ENCODE data around the gene KRT75.

The KRT75 gene

GRCh38 chr12:52401926-52402325 lies 32.2 kb downstream of the KRT75 start:
- no peak for DNase-seq (ENCODE audit: low spot score)
- Mint-ChIP-seq H3K4me3 (no peak overlapping the region), H3K27ac (no peak overlapping the region), H3K9me3 (no peaks in the 10 kb centered on the region), H3K4me1 (ENCODE audit: low read depth) (no peaks in the 10 kb centered on the region), H3K27me3 (ENCODE audit: low read depth) (peaks cover 6% of the 10 kb centered on the region), H3K36me3 (ENCODE audit: low read depth) (no peaks in the 10 kb centered on the region)

DNA sequence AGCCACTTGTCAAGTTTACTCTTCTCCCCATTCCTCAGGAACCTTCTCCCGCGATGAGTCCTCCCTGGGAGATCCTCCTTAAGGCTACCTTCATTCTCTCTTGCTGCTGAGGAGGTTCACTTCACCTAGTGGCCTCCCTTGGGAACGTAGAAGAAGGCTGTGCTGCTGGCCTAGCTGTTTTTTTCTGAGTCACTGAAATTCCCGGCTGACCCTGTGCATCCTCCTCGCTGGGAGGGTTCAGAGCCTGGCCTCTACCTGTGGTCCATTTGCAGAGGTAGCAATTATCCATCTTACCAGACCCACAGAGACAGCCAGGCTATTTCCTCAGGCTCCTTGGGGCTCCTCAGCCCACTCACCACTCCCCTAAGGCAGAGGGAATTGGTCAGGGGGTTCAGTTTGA lies 32.6 kb downstream of the KRT75 start:
- Mint-ChIP-seq H3K9me3 (no peaks in the 10 kb centered on the region), H3K36me3 (ENCODE audit: low read depth) (no peaks in the 10 kb centered on the region), H3K27ac (no peak overlapping the region), H3K4me1 (ENCODE audit: low read depth) (no peaks in the 10 kb centered on the region), H3K4me3 (no peak overlapping the region), H3K27me3 (ENCODE audit: low read depth) (peaks cover 6% of the 10 kb centered on the region)
- no peak for DNase-seq (ENCODE audit: low spot score)

GRCh38 chr12:52400906-52401305 lies 33.3 kb downstream of the KRT75 start:
- peaks cover 6% of the 10 kb centered on the region for H3K27me3 Mint-ChIP-seq (ENCODE audit: low read depth)
- no peak for DNase-seq (ENCODE audit: low spot score)
- H3K4me1 Mint-ChIP-seq (ENCODE audit: low read depth), result no peaks in the 10 kb centered on the region
- no peak overlapping the region for H3K27ac Mint-ChIP-seq
- no peaks in the 10 kb centered on the region for H3K36me3 Mint-ChIP-seq (ENCODE audit: low read depth)
- no peak overlapping the region for H3K4me3 Mint-ChIP-seq
- H3K9me3 Mint-ChIP-seq, result no peaks in the 10 kb centered on the region

- Mint-ChIP-seq H3K9me3 (no peaks in the 10 kb centered on the region), H3K4me1 (ENCODE audit: low read depth) (no peaks in the 10 kb centered on the region), H3K27ac (no peak overlapping the region), H3K27me3 (ENCODE audit: low read depth) (peaks cover 6% of the 10 kb centered on the region), H3K4me3 (no peak overlapping the region), H3K36me3 (ENCODE audit: low read depth) (no peaks in the 10 kb centered on the region)
- DNase-seq (ENCODE audit: low spot score), result no peak
Measured at GRCh38 chr12:52399756-52400155, 34.4 kb downstream of the KRT75 start.

DNA sequence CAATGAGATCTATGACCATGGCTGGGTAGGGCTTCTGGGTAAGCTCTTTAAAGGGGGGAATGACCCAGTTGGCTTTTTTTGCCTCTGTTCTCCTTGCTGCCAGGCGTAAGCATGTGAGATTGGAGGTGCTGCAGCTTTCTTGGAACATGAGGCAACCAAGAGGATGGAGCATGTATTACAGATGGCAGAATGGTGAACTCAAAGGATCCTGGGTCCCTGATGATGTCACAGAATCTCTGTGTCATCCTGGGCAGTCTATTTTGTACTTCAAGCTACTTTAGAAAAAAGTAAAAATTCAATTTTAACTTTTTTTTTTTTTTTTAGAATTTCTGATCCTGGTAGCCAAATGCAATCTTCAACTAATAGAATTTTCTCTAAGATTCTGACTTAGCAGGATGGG lies 36.0 kb downstream of the KRT75 start:
- no peak for DNase-seq (ENCODE audit: low spot score)
- Mint-ChIP-seq H3K4me1 (ENCODE audit: low read depth) (no peaks in the 10 kb centered on the region), H3K9me3 (no peaks in the 10 kb centered on the region), H3K27me3 (ENCODE audit: low read depth) (peaks cover 5% of the 10 kb centered on the region), H3K4me3 (no peak overlapping the region), H3K36me3 (ENCODE audit: low read depth) (no peaks in the 10 kb centered on the region), H3K27ac (no peak overlapping the region)

GRCh38 chr12:52396656-52397055 lies 37.5 kb downstream of the KRT75 start:
- H3K9me3 Mint-ChIP-seq, result no peaks in the 10 kb centered on the region
- no peak overlapping the region for H3K4me3 Mint-ChIP-seq
- no peak overlapping the region for H3K27ac Mint-ChIP-seq
- DNase-seq (ENCODE audit: low spot score), result no peak
- no peaks in the 10 kb centered on the region for H3K27me3 Mint-ChIP-seq (ENCODE audit: low read depth)
- H3K4me1 Mint-ChIP-seq (ENCODE audit: low read depth), result no peaks in the 10 kb centered on the region
- H3K36me3 Mint-ChIP-seq (ENCODE audit: low read depth), result no peaks in the 10 kb centered on the region

DNA sequence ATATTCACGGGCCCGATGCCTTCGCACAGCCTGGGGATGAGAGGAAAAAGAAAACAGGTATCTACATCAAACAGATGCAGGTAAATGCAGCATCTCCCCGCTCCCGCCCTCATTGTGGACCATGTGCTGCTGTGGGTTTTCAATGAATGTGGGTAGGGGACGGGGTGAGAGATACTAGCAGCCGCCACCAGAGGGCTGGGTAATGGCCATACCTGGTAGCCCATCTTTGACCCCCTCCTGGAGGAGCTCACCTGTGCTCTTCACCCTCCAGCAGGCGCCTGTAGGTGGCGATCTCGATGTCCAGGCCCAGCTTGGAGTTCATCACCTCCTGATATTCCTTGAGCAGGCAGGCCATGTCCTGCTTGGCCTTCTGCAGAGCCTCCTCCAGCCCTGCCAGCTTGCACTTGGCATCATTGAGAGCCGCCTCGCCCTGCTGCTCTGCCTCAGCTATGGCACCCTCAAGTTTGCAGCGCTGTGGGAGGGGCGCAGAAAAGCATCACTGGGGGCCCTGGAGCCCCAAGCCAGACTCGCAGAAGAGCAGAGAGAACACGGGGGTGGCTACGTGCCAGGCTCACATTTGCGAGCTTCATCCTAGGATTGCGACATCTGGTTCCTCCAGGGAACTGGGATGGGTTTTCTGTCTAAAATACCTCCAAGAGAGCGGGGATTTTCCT lies 38.3 kb downstream of the KRT75 start:
- no peaks in the 10 kb centered on the region for H3K27me3 Mint-ChIP-seq (ENCODE audit: low read depth)

DNA sequence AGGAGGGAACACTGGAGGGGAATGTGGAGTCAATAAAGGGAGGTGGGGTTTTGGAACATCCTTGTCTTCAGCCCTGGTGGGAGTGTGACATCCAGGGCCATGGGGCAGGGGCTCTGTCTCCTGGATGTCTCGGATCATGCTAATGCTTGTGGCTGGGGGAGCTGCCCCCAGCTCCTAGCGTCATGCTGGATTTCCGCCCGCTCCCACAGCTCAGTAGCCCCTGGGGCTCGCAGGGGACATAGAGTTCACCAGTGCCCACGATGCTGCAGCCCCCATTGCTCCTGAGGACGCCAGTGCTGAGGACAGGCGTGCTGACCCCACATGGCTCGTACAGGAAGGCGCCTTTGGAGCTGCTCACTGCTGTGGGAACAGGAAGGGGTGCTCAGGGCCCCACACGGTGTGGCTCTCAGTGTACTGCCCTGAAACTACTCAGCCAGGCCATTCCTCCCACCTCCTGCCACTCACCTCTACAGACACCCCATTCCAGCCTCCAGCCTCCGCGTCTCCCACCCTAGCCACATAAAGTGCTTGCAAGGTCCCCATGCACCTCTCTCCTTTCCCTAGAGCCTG lies 39.2 kb downstream of the KRT75 start:
- Mint-ChIP-seq H3K9me3 (no peaks in the 10 kb centered on the region), H3K4me1 (ENCODE audit: low read depth) (no peaks in the 10 kb centered on the region), H3K27me3 (ENCODE audit: low read depth) (no peaks in the 10 kb centered on the region), H3K4me3 (no peak overlapping the region), H3K36me3 (ENCODE audit: low read depth) (no peaks in the 10 kb centered on the region), H3K27ac (no peak overlapping the region)
- DNase-seq (ENCODE audit: low spot score), result no peak

More for the DNA sequence above, 38.3 kb downstream of the KRT75 start:
- Mint-ChIP-seq H3K27ac (no peak overlapping the region), H3K9me3 (no peaks in the 10 kb centered on the region), H3K4me3 (no peak overlapping the region), H3K4me1 (ENCODE audit: low read depth) (no peaks in the 10 kb centered on the region), H3K36me3 (ENCODE audit: low read depth) (no peaks in the 10 kb centered on the region)
- no peak for DNase-seq (ENCODE audit: low spot score)

DNA sequence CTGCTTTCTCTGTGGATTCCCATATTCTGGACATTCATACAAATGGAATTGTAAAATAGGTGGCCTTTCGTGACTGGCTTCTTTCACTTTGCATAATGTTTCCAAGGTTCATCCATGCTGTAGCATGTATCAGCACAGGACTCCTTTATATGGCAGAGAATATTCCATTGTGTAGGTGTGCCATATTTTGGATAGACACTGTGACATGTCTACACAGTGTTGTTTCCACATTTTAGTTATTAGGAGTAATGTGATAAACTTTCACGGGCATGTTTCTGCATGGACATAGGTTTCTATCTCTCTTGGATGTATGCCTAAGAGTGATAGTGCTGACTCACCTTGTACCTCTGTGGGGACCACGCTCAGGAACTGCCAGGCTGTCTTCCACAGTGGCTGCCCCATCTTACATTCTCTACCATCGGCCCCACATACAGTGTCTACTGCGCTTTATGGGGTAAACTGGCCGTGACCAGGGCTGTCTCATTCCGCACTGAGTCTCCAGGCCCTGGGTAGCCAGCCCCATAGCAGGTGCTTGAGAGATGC lies 41.6 kb downstream of the KRT75 start:
- Mint-ChIP-seq H3K27me3 (ENCODE audit: low read depth) (peaks cover 3% of the 10 kb centered on the region), H3K4me3 (no peak overlapping the region), H3K4me1 (ENCODE audit: low read depth) (no peaks in the 10 kb centered on the region), H3K27ac (no peak overlapping the region), H3K9me3 (no peaks in the 10 kb centered on the region), H3K36me3 (ENCODE audit: low read depth) (no peaks in the 10 kb centered on the region)
- no peak for DNase-seq (ENCODE audit: low spot score)

DNA sequence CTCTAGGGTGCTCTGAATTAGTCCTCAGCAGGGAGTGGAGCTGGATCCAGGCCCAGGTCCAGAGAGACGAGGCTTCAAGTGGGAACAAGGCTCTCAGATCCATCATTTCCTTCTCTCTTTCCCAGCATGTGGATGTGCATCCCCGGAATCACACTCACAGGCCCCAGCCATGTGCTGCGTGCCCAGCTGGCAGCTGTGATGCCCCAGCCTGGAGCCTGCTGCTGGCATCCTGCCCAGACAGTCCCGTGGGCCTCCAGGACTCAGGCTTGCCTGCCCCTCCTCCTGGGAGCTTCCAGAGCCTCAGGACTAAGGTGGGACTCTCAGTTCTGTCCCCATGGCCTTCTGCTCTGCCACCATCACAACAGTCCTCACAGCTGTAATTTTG lies 42.6 kb downstream of the KRT75 start:
- Mint-ChIP-seq H3K27me3 (ENCODE audit: low read depth) (peaks cover 3% of the 10 kb centered on the region), H3K9me3 (no peaks in the 10 kb centered on the region), H3K4me1 (ENCODE audit: low read depth) (no peaks in the 10 kb centered on the region), H3K27ac (no peak overlapping the region), H3K4me3 (no peak overlapping the region), H3K36me3 (ENCODE audit: low read depth) (no peaks in the 10 kb centered on the region)
- no peak for DNase-seq (ENCODE audit: low spot score)

- Mint-ChIP-seq H3K9me3 (no peaks in the 10 kb centered on the region), H3K4me3 (no peak overlapping the region), H3K4me1 (ENCODE audit: low read depth) (no peaks in the 10 kb centered on the region), H3K27ac (no peak overlapping the region), H3K27me3 (ENCODE audit: low read depth) (peaks cover 3% of the 10 kb centered on the region), H3K36me3 (ENCODE audit: low read depth) (no peaks in the 10 kb centered on the region)
- DNase-seq (ENCODE audit: low spot score), result no peak
Measured at GRCh38 chr12:52390739-52391617, 43.2 kb downstream of the KRT75 start.

- Mint-ChIP-seq H3K4me3 (no peak overlapping the region), H3K36me3 (ENCODE audit: low read depth) (no peaks in the 10 kb centered on the region), H3K27ac (no peak overlapping the region), H3K27me3 (ENCODE audit: low read depth) (peaks cover 3% of the 10 kb centered on the region), H3K4me1 (ENCODE audit: low read depth) (no peaks in the 10 kb centered on the region), H3K9me3 (no peaks in the 10 kb centered on the region)
- no peak for DNase-seq (ENCODE audit: low spot score)
Measured at GRCh38 chr12:52389313-52390207, 44.6 kb downstream of the KRT75 start.

GRCh38 chr12:52387859-52388258 lies 46.3 kb downstream of the KRT75 start:
- no peak overlapping the region for H3K4me3 Mint-ChIP-seq
- peaks cover 3% of the 10 kb centered on the region for H3K27me3 Mint-ChIP-seq (ENCODE audit: low read depth)
- no peaks in the 10 kb centered on the region for H3K9me3 Mint-ChIP-seq
- DNase-seq (ENCODE audit: low spot score), result no peak
- peaks cover 3% of the 10 kb centered on the region for H3K4me1 Mint-ChIP-seq (ENCODE audit: low read depth)
- no peaks in the 10 kb centered on the region for H3K36me3 Mint-ChIP-seq (ENCODE audit: low read depth)
- H3K27ac Mint-ChIP-seq, result no peak overlapping the region

All from T-helper 2 cell treated with Interferon-gamma antibody and Interleukin-4, amounts not matched to agents 5 μg/mL and 100 μg/mL, for 36 hours (primary cell).